ENCODE results near the gene NPLOC4. TPM values are rescaled to one million over a fixed set of nuclear protein-coding genes. Genes with fewer than 3 reads are reported as not detected.

Gene NPLOC4
- total and polyA plus RNA-seq, 2 of the 13 experiments (the other 11 are each of a cell fraction or from before 2014, with no cell fraction given) = 57.0 to 97.0 TPM

GRCh38 chr17:81655378-81656117 lies 18.6 kb upstream of the NPLOC4 start (continued):
- TF ChIP-seq, protein P1, sequence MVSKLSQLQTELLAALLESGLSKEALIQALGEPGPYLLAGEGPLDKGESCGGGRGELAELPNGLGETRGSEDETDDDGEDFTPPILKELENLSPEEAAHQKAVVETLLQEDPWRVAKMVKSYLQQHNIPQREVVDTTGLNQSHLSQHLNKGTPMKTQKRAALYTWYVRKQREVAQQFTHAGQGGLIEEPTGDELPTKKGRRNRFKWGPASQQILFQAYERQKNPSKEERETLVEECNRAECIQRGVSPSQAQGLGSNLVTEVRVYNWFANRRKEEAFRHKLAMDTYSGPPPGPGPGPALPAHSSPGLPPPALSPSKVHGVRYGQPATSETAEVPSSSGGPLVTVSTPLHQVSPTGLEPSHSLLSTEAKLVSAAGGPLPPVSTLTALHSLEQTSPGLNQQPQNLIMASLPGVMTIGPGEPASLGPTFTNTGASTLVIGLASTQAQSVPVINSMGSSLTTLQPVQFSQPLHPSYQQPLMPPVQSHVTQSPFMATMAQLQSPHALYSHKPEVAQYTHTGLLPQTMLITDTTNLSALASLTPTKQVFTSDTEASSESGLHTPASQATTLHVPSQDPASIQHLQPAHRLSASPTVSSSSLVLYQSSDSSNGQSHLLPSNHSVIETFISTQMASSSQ (IDR thresholded peaks at IDR 0.05; ENCODE audit: low read depth) = no peak
- TF ChIP-seq, protein P1 (CRISPR knock-in tag; IDR thresholded peaks at IDR 0.05; ENCODE audit: borderline replicate concordance) = no peak
- TF ChIP-seq, protein P2, sequence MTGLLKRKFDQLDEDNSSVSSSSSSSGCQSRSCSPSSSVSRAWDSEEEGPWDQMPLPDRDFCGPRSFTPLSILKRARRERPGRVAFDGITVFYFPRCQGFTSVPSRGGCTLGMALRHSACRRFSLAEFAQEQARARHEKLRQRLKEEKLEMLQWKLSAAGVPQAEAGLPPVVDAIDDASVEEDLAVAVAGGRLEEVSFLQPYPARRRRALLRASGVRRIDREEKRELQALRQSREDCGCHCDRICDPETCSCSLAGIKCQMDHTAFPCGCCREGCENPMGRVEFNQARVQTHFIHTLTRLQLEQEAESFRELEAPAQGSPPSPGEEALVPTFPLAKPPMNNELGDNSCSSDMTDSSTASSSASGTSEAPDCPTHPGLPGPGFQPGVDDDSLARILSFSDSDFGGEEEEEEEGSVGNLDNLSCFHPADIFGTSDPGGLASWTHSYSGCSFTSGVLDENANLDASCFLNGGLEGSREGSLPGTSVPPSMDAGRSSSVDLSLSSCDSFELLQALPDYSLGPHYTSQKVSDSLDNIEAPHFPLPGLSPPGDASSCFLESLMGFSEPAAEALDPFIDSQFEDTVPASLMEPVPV (CRISPR knock-in tag; IDR thresholded peaks at IDR 0.05) = 0 out of 2 replicates have a peak, but pooled peaks have one; percentile 38
- TF ChIP-seq ARID3A (IDR thresholded peaks at IDR 0.05; ENCODE audit: low read depth, low read length) = 0 out of 2 replicates have a peak, but pooled peaks have one; percentile 11
- no peak for TF ChIP-seq CREM (IDR thresholded peaks at IDR 0.05)
- TF ChIP-seq CREM (CRISPR knock-in tag; IDR thresholded peaks at IDR 0.05) = no peak
- TF ChIP-seq CTCF (CRISPR knock-in tag; IDR thresholded peaks at IDR 0.05) = no peak
- TF ChIP-seq, protein P3, sequence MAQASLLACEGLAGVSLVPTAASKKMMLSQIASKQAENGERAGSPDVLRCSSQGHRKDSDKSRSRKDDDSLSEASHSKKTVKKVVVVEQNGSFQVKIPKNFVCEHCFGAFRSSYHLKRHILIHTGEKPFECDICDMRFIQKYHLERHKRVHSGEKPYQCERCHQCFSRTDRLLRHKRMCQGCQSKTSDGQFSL (CRISPR knock-in tag; IDR thresholded peaks at IDR 0.05) = no peak
- no peak for TF ChIP-seq REXO4 (CRISPR knock-in tag; IDR thresholded peaks at IDR 0.05; ENCODE audit: borderline replicate concordance)
- TF ChIP-seq TBX2 (CRISPR knock-in tag; IDR thresholded peaks at IDR 0.05; ENCODE audit: borderline replicate concordance) = no peak; the same call in 1 of the 2 replicates
- TF ChIP-seq, protein P4, sequence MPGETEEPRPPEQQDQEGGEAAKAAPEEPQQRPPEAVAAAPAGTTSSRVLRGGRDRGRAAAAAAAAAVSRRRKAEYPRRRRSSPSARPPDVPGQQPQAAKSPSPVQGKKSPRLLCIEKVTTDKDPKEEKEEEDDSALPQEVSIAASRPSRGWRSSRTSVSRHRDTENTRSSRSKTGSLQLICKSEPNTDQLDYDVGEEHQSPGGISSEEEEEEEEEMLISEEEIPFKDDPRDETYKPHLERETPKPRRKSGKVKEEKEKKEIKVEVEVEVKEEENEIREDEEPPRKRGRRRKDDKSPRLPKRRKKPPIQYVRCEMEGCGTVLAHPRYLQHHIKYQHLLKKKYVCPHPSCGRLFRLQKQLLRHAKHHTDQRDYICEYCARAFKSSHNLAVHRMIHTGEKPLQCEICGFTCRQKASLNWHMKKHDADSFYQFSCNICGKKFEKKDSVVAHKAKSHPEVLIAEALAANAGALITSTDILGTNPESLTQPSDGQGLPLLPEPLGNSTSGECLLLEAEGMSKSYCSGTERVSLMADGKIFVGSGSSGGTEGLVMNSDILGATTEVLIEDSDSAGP (CRISPR knock-in tag; IDR thresholded peaks at IDR 0.05; ENCODE audit: borderline replicate concordance) = peak; percentile 50; the same call in 1 of the 2 replicates
- TF ChIP-seq, protein P5, sequence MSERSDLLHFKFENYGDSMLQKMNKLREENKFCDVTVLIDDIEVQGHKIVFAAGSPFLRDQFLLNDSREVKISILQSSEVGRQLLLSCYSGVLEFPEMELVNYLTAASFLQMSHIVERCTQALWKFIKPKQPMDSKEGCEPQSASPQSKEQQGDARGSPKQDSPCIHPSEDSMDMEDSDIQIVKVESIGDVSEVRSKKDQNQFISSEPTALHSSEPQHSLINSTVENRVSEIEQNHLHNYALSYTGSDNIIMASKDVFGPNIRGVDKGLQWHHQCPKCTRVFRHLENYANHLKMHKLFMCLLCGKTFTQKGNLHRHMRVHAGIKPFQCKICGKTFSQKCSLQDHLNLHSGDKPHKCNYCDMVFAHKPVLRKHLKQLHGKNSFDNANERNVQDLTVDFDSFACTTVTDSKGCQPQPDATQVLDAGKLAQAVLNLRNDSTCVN (CRISPR knock-in tag; IDR thresholded peaks at IDR 0.05; ENCODE audit: borderline replicate concordance) = no peak

Measured in HepG2 (cell line).